NCI-H345 treated with DMSO at 0.1 percent for 48 hours (cell line): ENCODE results near the gene NEB.
"Not testable (repeated sequence)": the region's sequence is repeated elsewhere in the genome, so short reads cannot be mapped to it uniquely, and the experiment has no call there.

Source experiments
- DNase-seq: peaks from one replicate; lab custom pipeline; 2025; ENCODE audit not compliant: unreplicated experiment; lab: John Stamatoyannopoulos, UW

The NEB gene

GRCh38 chr2:151562398-151562797, 171.9 kb downstream of the NEB start:
- no peak for DNase-seq

GRCh38 chr2:151560289-151560688, 174.0 kb downstream of the NEB start:
- no peak for DNase-seq

- not testable (repeated sequence) for DNase-seq
These were observed 174.8 kb downstream of the NEB start for GRCh38 chr2:151559431-151559830.

- DNase-seq = not testable (repeated sequence)
These were observed 176.4 kb downstream of the NEB start for GRCh38 chr2:151557883-151558282.

GRCh38 chr2:151556121-151556520, 178.2 kb downstream of the NEB start:
- no peak for DNase-seq

- DNase-seq = no peak
These were observed 182.0 kb downstream of the NEB start for GRCh38 chr2:151552287-151552686.

- DNase-seq = no peak
These were observed 182.7 kb downstream of the NEB start for GRCh38 chr2:151551556-151551955.

- DNase-seq = no peak
These were observed 185.1 kb downstream of the NEB start for GRCh38 chr2:151549191-151549590.

GRCh38 chr2:151544449-151544848, 189.8 kb downstream of the NEB start:
- DNase-seq = no peak

- no peak for DNase-seq
These were observed 190.4 kb downstream of the NEB start for GRCh38 chr2:151543876-151544275.

GRCh38 chr2:151534001-151534400, 200.3 kb downstream of the NEB start:
- no peak for DNase-seq

GRCh38 chr2:151533127-151533526, 201.1 kb downstream of the NEB start:
- DNase-seq = no peak

- no peak for DNase-seq
These were observed 207.6 kb downstream of the NEB start for GRCh38 chr2:151526572-151527090.

GRCh38 chr2:151525821-151526373, 208.4 kb downstream of the NEB start:
- DNase-seq = no peak

GRCh38 chr2:151523850-151524249, 210.4 kb downstream of the NEB start:
- no peak for DNase-seq

GRCh38 chr2:151522556-151522955, 211.7 kb downstream of the NEB start:
- no peak for DNase-seq

- no peak for DNase-seq
These were observed 213.3 kb downstream of the NEB start for GRCh38 chr2:151520976-151521375.

- DNase-seq = no peak
These were observed 215.5 kb downstream of the NEB start for GRCh38 chr2:151518802-151519201.

- DNase-seq = no peak
These were observed 225.8 kb downstream of the NEB start for GRCh38 chr2:151508519-151508918.

- DNase-seq = no peak
These were observed 228.1 kb downstream of the NEB start for GRCh38 chr2:151506170-151506569.

- DNase-seq = no peak
These were observed 236.1 kb downstream of the NEB start for GRCh38 chr2:151498178-151498577.

- no peak for DNase-seq
These were observed 242.8 kb downstream of the NEB start for GRCh38 chr2:151491496-151491895.

- DNase-seq = no peak
These were observed 244.0 kb downstream of the NEB start for GRCh38 chr2:151490276-151490675.
